ENCODE data around the gene CHRM2.

The CHRM2 gene

GRCh38 chr7:136877509-136877908 is 9.1 kb downstream of the CHRM2 start:
- no peak for DNase-seq (ENCODE audit: low spot score)
- ChIA-PET POLR2A (ENCODE audit: low non-redundant PET) (no interaction called here), CTCF (no interaction called here)
- TF ChIP-seq, protein P1, sequence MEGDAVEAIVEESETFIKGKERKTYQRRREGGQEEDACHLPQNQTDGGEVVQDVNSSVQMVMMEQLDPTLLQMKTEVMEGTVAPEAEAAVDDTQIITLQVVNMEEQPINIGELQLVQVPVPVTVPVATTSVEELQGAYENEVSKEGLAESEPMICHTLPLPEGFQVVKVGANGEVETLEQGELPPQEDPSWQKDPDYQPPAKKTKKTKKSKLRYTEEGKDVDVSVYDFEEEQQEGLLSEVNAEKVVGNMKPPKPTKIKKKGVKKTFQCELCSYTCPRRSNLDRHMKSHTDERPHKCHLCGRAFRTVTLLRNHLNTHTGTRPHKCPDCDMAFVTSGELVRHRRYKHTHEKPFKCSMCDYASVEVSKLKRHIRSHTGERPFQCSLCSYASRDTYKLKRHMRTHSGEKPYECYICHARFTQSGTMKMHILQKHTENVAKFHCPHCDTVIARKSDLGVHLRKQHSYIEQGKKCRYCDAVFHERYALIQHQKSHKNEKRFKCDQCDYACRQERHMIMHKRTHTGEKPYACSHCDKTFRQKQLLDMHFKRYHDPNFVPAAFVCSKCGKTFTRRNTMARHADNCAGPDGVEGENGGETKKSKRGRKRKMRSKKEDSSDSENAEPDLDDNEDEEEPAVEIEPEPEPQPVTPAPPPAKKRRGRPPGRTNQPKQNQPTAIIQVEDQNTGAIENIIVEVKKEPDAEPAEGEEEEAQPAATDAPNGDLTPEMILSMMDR (conservative IDR thresholded peaks at IDR 0.05; ENCODE audit: low read depth): no peak
- H3K27ac ChIP-seq: no peak overlapping the region

GRCh38 chr7:136877990-136878389 is 9.5 kb downstream of the CHRM2 start:
- H3K27ac ChIP-seq: no peak overlapping the region
- POLR2A ChIA-PET (ENCODE audit: low non-redundant PET): no interaction called here
- TF ChIP-seq, protein P1 (conservative IDR thresholded peaks at IDR 0.05; ENCODE audit: low read depth): no peak
- DNase-seq (ENCODE audit: low spot score): no peak
- CTCF ChIA-PET: no interaction called here

GRCh38 chr7:136878878-136879277 is 10.4 kb downstream of the CHRM2 start:
- no peak overlapping the region for H3K27ac ChIP-seq
- TF ChIP-seq, protein P1 (conservative IDR thresholded peaks at IDR 0.05; ENCODE audit: low read depth): no peak
- no peak for DNase-seq (ENCODE audit: low spot score)

DNA sequence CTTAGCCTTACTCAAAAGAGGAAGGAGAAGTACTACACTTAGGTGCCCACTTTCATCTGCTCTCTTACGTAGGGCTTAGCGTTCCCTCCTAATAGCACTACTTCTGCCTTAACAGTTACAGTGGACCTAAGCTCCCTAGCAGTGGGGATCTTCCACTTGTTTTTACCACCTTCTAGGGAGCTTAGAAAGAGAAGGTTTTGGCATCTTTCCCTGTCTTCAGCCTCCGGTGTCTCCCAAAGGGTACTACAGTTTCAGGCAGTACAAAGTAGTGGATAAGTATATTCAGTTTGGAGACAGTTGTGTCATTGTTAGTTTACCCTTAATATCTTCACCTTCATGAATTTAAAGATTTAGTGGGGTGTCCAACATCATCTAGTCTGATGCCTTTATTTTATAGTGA is 14.6 kb downstream of the CHRM2 start:
- H3K27ac ChIP-seq: no peak overlapping the region
- CTCF ChIA-PET: no interaction called here
- POLR2A ChIA-PET (ENCODE audit: low non-redundant PET): no interaction called here
- TF ChIP-seq, protein P1 (conservative IDR thresholded peaks at IDR 0.05; ENCODE audit: low read depth): no peak
- no peak for DNase-seq (ENCODE audit: low spot score)

More at GRCh38 chr7:136878878-136879277, 10.4 kb downstream of the CHRM2 start:
- ChIA-PET POLR2A (ENCODE audit: low non-redundant PET) (no interaction called here), CTCF (no interaction called here)

DNA sequence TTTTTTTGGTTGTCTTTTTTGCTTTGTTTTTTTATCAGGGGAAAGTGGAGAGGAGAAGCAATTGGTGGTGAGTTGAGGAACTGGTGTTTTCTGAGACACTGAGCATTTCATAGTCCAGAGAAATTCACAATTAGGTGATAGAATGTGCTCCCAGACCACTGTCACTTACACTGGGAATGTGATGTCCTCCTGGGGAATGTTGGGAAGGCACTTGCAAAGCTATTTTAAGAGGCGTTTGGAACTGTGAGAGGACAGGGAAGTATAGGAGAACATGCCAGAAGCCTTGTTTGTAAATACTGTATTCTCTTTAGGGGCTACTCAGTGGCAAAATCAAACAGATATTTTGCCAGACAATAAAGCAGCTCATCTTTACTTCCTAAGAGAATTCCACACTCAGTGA is 16.0 kb downstream of the CHRM2 start:
- no peak for DNase-seq (ENCODE audit: low spot score)
- H3K27ac ChIP-seq: no peak overlapping the region
- CTCF ChIA-PET: no interaction called here
- TF ChIP-seq, protein P1 (conservative IDR thresholded peaks at IDR 0.05; ENCODE audit: low read depth): no peak
- POLR2A ChIA-PET (ENCODE audit: low non-redundant PET): no interaction called here

GRCh38 chr7:136887317-136887716 is 18.9 kb downstream of the CHRM2 start:
- DNase-seq (ENCODE audit: low spot score): no peak
- TF ChIP-seq, protein P1 (conservative IDR thresholded peaks at IDR 0.05; ENCODE audit: low read depth): no peak
- CTCF ChIA-PET: no interaction called here
- POLR2A ChIA-PET (ENCODE audit: low non-redundant PET): no interaction called here
- H3K27ac ChIP-seq: no peak overlapping the region

DNA sequence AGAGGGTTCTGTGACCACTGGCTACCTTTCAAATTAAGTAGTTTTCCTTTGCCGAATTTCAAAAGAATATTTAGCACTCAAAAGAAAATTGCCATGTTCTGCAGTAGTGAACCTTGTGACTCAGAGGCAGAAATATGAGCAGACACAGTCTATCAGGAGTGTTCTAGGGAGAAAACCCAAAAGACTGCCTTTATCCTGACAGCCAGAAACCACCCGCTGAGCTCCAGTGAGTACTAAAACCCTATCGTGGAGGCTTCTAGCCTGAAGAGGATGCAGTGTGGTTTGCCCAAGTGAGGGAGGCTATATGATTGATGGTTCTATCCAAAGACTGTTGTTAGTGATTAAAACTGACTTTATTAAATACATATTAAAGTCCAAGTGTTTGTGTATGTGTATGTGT is 21.9 kb downstream of the CHRM2 start:
- POLR2A ChIA-PET (ENCODE audit: low non-redundant PET): no interaction called here
- DNase-seq (ENCODE audit: low spot score): no peak
- CTCF ChIA-PET: no interaction called here
- TF ChIP-seq, protein P1 (conservative IDR thresholded peaks at IDR 0.05; ENCODE audit: low read depth): no peak
- H3K27ac ChIP-seq: no peak overlapping the region
